WI38 (cell line): ENCODE results near the gene NODAL.

ENCODE experiments used
- H3K4me3 ChIP-seq: 2 replicates; pipeline ENCODE4 v1.5.1; 2011; ENCODE audit warnings: low read depth, mild to moderate bottlenecking, control low read depth, low read length
- TF ChIP-seq, protein P1 (sequence below): IDR thresholded peaks from 2 replicates; pipeline ENCODE4 v1.5.1; 2012; ENCODE audit warnings: low read depth, mild to moderate bottlenecking, control low read depth, low read length

Gene NODAL

GRCh38 chr10:70455213-70455630 is 13.7 kb upstream of the NODAL start:
- TF ChIP-seq, protein P1, sequence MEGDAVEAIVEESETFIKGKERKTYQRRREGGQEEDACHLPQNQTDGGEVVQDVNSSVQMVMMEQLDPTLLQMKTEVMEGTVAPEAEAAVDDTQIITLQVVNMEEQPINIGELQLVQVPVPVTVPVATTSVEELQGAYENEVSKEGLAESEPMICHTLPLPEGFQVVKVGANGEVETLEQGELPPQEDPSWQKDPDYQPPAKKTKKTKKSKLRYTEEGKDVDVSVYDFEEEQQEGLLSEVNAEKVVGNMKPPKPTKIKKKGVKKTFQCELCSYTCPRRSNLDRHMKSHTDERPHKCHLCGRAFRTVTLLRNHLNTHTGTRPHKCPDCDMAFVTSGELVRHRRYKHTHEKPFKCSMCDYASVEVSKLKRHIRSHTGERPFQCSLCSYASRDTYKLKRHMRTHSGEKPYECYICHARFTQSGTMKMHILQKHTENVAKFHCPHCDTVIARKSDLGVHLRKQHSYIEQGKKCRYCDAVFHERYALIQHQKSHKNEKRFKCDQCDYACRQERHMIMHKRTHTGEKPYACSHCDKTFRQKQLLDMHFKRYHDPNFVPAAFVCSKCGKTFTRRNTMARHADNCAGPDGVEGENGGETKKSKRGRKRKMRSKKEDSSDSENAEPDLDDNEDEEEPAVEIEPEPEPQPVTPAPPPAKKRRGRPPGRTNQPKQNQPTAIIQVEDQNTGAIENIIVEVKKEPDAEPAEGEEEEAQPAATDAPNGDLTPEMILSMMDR, result no peak
- no peak overlapping the region for H3K4me3 ChIP-seq

- TF ChIP-seq, protein P1, result no peak
- no peak overlapping the region for H3K4me3 ChIP-seq
Observed at GRCh38 chr10:70448236-70448635, 6.8 kb upstream of the NODAL start.

GRCh38 chr10:70445718-70446657 is 4.5 kb upstream of the NODAL start:
- H3K4me3 ChIP-seq, result no peak overlapping the region
- TF ChIP-seq, protein P1, result no peak

DNA sequence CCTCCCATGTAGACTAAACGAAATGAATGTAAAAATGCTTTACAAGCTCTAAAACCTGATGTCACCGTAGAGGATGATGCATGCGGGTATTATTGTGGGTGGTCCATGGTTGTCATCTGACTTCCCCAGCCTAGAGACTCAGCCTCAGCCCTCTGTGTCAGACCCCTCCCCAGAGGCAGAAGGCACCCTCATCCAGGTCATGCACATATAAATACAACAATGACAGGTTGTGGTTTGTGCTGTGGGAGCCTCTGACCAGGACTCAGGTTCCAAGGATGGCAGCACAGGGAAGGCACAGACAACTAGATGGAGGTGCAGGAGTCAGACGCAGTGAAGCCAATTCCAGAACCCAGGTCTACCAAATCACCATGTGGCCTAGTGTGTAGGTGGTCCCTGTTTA is 3.3 kb upstream of the NODAL start:
- no peak overlapping the region for H3K4me3 ChIP-seq
- TF ChIP-seq, protein P1, result no peak

GRCh38 chr10:70442332-70442988 is 979 bp upstream of the NODAL start:
- H3K4me3 ChIP-seq, result no peak overlapping the region

GRCh38 chr10:70441895-70442309 is 421 bp upstream of the NODAL start:
- H3K4me3 ChIP-seq, result no peak overlapping the region
- TF ChIP-seq, protein P1, result no peak

More at GRCh38 chr10:70442332-70442988, 979 bp upstream of the NODAL start:
- TF ChIP-seq, protein P1, result no peak
